Retinal pigment epithelial cell (primary cell): Measurements from ENCODE around the gene LLCFC1.

Source experiments
- DNase-seq: peaks from one replicate; pipeline ENCODE4 v3.0.0-alpha.2; 2010; ENCODE audit warnings: low read depth
- H3K4me3 ChIP-seq: 2 replicates; pipeline ENCODE4 v1.5.1; 2011; ENCODE audit warnings: mild to moderate bottlenecking, low read length, control low read depth, moderate library complexity
- CTCF ChIP-seq: conservative IDR thresholded peaks from 2 replicates; pipeline ENCODE4 v1.5.1; 2011; ENCODE audit warnings: low read depth, low read length, control low read depth, inconsistent platforms

LLCFC1 gene

DNA sequence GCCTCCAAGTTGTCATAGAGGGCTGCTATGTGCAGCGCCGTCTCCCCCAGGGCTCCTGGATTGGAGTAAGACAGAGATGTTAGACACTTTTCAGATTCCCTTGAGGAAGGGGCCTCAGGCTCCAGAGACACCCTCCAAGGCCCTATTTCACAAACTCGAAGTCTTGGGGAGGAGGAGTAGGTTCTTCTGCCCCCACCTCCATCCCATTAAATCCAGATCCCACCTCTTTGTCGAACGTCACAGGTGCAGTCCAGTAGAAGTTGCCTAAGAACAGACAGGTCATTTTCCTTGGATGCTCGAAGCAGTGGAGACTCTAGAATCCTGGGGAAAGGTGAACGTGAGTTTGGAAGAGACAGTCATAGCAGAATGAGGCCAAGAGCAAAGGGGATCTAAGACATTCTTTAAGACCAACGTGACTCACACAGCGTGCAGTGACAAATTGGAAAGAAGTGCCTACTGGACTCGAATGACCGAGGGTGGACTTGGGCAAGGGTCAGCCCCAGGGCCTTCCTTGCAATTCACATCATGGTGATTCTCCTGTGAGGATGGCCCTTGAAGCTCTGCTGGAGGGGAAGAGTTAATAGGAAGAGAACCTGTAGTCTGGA is 9.1 kb upstream of the LLCFC1 start:
- DNase-seq: no peak
- TF ChIP-seq CTCF: no peak
- H3K4me3 ChIP-seq: no peak overlapping the region

- no peak for DNase-seq
- no peak for TF ChIP-seq CTCF
- H3K4me3 ChIP-seq: no peak overlapping the region
Measured at GRCh38 chr7:142932386-142933091, 6.7 kb upstream of the LLCFC1 start.

GRCh38 chr7:142933092-142933475 is 6.2 kb upstream of the LLCFC1 start:
- no peak for TF ChIP-seq CTCF
- no peak overlapping the region for H3K4me3 ChIP-seq
- DNase-seq: no peak

GRCh38 chr7:142933624-142934023 is 5.7 kb upstream of the LLCFC1 start, which contains the start of gene TRPV5:
Gene TRPV5, minus strand, starts transcription at chr7:142933746. Its CDS starts 287 bp downstream, at chr7:142933459.
- DNase-seq: no peak
- no peak for TF ChIP-seq CTCF
- H3K4me3 ChIP-seq: no peak within 1 kb of the TSS

- no peak for DNase-seq
- no peak overlapping the region for H3K4me3 ChIP-seq
- TF ChIP-seq CTCF: no peak
Measured at GRCh38 chr7:142934056-142934455, 5.2 kb upstream of the LLCFC1 start.

GRCh38 chr7:142935941-142936565 is 3.2 kb upstream of the LLCFC1 start:
- DNase-seq: no peak
- TF ChIP-seq CTCF: no peak
- no peak overlapping the region for H3K4me3 ChIP-seq
